NCI-H345 treated with DMSO at 0.1 percent for 48 hours (cell line): ENCODE measurements around the gene GRWD1.
A peak's percentile ranks its signal among the peaks of the same experiment; 100 is the strongest.
"Not testable (repeated sequence)": the region's sequence is repeated elsewhere in the genome, so short reads cannot be mapped to it uniquely, and the experiment has no call there.

Source experiments
- DNase-seq: peaks from one replicate; lab custom pipeline; 2025; ENCODE audit not compliant: unreplicated experiment; lab: John Stamatoyannopoulos, UW

The GRWD1 gene

GRCh38 chr19:48478339-48479256, 32.8 kb downstream of the GRWD1 start:
- DNase-seq, result no peak

GRCh38 chr19:48479686-48480085, 33.9 kb downstream of the GRWD1 start:
- no peak for DNase-seq

DNA sequence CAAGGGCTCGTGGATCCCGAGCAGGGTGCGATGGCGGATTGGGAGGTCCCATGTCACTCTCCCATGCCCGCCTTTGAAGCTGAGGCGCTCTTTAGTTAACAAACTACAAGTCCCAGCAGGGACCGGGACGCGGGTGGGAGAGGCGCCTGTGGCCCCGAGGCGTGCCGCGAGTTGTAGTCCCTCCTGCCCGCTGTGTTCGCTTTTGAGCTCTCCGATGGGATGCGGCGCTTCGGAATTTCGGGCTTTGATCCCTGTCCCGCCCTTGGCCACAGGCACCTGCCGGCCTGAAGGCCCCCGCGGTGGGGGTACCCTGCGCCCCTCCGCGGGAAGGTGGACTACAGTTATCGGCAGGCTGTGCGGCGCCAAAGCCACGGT, 34.4 kb downstream of the GRWD1 start:
- DNase-seq, result no peak

DNA sequence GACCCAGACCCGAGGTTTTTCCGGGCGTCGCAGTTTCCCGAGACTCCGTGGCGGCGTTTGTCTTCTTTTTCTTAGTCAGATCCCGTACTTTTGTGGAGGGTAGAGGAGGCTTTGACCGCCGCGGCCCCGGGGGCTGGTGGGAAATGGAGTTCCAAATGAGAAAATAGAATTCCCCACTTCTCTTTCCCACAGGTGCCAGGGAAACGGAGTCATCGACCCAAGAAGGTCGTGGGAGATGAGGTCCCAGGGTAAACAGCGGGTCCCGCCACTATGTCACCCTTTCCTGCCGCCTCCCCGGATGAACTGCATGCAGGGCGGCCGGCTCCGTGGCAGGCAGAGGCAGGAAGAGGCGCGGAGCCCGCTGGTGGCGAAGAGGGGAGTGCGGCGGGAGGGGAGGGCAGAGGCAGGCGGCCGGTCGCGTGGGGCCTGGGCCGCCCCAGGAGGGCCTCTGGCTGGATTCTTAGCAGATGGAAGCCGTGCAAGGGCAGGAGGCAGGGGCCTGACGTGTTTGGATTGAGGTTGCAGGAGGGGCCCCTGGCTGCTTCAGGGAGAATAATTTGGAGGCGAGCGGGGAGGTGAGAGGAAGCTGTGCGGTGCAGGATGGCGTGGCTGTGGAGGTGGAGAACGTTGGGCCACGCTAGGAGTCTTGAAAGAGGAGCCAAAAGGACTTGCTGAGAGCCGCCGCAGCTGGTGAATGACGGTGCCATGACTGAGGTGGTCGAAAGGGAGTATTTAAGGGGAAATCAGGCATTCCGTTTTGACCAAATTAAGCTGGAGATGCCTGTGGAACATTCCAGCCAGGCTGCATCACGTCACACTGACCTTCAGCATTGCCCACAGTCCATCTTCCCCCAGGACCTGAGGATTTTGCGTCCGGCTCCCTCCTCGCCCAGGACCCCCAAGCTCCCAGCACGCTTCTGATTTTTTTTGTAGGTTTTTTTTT, 35.0 kb downstream of the GRWD1 start:
- DNase-seq, result no peak

GRCh38 chr19:48481846-48482639, 36.3 kb downstream of the GRWD1 start:
- DNase-seq, result no peak

- DNase-seq, result no peak
Measured at GRCh38 chr19:48483301-48483700, 37.5 kb downstream of the GRWD1 start.

DNA sequence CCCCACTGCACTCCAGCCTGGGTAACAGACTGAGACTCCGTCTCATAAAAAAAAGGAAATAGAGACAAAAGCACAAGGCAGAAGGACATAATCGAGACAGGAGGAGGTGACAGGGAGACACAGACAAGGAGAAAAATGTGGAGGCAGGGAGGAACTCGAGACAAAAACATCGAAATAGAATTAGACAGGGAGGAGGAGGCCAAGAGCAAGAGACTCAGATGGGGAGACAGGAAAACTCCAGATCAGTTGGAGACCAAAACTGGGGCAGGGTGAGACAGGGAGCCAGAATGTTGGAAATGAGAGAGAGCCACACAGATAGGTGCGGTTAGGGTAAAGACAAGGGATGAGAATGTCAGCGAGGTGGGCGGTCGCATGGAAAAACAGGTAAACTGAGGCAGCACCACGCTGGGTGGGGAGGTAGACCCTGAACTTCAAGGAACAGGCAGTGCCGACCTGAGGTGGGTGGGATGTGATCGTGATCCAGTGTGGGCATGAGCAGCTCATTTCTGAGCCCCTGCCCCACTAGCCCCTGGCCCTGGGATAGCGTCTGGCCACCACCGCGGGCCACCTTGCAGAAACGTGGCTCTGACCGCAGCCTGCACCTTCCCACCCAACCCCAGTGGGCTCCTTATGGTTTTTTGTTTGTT, 38.6 kb downstream of the GRWD1 start:
- DNase-seq, result no peak

- DNase-seq, result no peak
Measured at GRCh38 chr19:48484931-48485612, 39.3 kb downstream of the GRWD1 start.

DNA sequence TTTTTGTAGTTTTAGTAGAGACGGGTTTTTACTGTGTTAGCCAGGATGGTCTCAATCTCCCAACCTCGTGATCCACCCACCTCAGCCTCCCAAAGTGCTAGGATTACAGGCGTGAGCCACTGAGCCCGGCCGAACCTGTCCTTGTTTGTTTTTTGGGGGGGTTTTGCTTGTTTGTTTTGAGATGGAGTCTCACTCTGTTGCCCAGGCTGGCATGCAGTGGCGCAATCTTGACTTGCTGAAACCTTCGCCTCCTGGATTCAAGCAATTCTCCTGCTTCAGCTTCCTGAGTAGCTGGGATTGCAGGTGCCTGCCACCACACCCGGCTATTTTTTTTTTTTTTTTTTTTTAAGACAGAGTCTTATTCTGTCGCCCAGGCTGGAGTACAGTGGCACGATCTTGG, 40.9 kb downstream of the GRWD1 start:
- not testable (repeated sequence) for DNase-seq

DNA sequence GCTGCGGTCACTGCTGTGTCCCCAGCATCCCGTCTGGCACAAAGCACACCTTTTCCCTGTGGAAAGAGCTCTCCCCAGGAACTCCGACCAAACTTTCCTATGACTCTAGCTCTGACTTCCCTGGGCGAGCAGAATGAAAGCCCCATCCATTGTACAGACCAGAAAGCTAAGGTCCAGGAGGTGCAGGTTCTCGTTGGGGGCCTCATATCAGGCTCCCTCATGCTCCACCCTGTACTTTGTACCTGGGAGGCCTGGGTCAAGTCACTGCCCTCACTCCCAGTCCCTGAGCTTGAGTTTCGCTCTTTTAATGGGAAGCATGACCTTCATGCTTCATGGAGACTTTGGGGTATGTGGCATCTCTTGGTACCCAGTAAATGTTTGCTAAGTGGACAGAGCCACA, 41.8 kb downstream of the GRWD1 start:
- DNase-seq, result no peak

- no peak for DNase-seq
Measured at GRCh38 chr19:48487948-48488347, 42.2 kb downstream of the GRWD1 start.

- DNase-seq, result not testable (repeated sequence)
Measured at GRCh38 chr19:48488478-48488877, 42.7 kb downstream of the GRWD1 start.

GRCh38 chr19:48489608-48490216, 43.9 kb downstream of the GRWD1 start:
- DNase-seq, result no peak

- DNase-seq, result no peak
Measured at GRCh38 chr19:48490981-48491792, 45.4 kb downstream of the GRWD1 start.

DNA sequence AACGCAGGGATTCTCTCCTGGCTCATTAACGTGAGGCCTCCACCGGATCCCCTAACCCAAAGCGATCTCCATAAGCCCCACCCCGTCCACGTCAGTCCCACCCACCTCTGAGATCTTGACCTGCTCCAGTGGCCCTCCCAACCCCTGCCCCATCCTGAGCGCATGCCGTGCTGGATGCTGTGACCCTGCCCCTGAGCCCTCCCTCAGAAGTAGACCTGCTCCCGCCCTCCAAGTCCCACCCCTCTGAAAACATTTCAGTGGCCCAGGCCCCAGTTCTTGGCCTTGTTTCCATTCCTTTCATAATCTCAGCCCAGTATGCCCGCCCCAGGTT, 46.0 kb downstream of the GRWD1 start:
- no peak for DNase-seq

GRCh38 chr19:48492925-48493717, 47.3 kb downstream of the GRWD1 start:
- peak; percentile 94 for DNase-seq

DNA sequence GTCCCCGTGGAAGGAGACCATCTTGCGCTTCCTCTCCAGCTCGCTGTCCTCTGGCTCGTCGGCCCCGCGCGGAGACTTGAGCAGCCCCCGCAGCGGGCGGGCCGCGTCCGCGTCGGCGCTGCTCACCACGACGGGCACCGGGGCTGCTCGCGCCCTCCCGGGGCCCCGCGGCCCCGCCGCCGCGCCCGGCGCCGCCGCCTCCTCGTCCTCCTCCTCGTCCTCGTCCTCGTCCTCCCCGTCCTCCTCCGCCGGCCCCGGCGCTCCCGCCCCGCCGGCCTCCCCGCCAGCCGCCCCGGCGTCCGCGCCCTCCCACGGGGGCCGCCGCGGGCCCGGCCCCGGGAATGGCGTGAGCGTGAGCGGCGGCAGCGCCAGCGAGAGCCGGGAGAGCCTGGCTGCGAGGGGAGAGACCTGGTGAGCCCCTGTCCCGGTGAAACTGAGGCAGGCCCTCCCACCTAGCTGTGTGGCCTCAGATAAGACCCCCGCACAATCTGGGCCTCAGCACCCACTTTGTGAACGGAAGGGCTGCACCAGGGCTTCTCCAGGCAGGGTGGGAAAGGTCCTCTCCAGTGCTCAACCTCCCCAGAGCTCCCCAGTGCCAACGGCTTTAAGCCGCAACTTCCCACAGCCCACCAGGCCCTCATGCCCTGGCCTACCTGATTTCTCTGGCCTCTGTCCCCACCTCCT, 48.1 kb downstream of the GRWD1 start:
- DNase-seq, result no peak
